Spleen (tissue), 11 donors: ENCODE results near the gene MEOX2. TPM values are rescaled to one million over a fixed set of nuclear protein-coding genes. Genes with fewer than 3 reads are reported as not detected.

Experiments
- DNase-seq: peaks from one replicate; pipeline ENCODE4 v3.0.0-alpha.2; 2020
- H3K27ac ChIP-seq, 8 donors: fragments of 200-600 bp; sonication (generic) in 7 of 8; 1 replicate in 4 of 8; 2 replicates in 4 of 8; pipeline versions ENCODE4 v1.5.0 to v1.8.0; 2016 to 2021; ENCODE audit warnings: inconsistent platforms in 4 of 8, mild to moderate bottlenecking in 4 of 8, moderate library complexity in 1 of 8
- H3K27me3 ChIP-seq, 7 donors: fragments of 200-600 bp; sonication (generic) in 6 of 7; replicated peaks in 1 of 7; 1 replicate in 4 of 7; 2 replicates in 3 of 7; pipeline versions ENCODE4 v1.5.0 to v1.8.0; 2016 to 2021; ENCODE audit warnings: inconsistent platforms in 3 of 7, mild to moderate bottlenecking in 1 of 7
- H3K36me3 ChIP-seq, 6 donors: fragments of 200-600 bp; sonication (generic) in 5 of 6; 1 replicate in 4 of 6; 2 replicates in 2 of 6; pipeline versions ENCODE4 v1.5.0 to v1.8.0; 2016 to 2021; ENCODE audit warnings: inconsistent platforms in 2 of 6
- H3K4me1 ChIP-seq, 6 donors: fragments of 200-600 bp; sonication (generic) in 5 of 6; 1 replicate in 3 of 6; 2 replicates in 3 of 6; pipeline versions ENCODE4 v1.5.0 to v1.8.0; 2016 to 2021; ENCODE audit warnings: inconsistent platforms in 3 of 6
- H3K4me3 ChIP-seq, 8 donors: fragments of 200-600 bp; sonication (generic) in 7 of 8; 1 replicate in 4 of 8; 2 replicates in 4 of 8; pipeline versions ENCODE4 v1.5.0 to v1.8.0; 2016 to 2021; ENCODE audit warnings: inconsistent platforms in 4 of 8, mild to moderate bottlenecking in 4 of 8, moderate library complexity in 2 of 8
- H3K9me3 ChIP-seq, 8 donors: fragments of 200-600 bp; sonication (generic) in 7 of 8; 1 replicate in 4 of 8; 2 replicates in 4 of 8; pipeline versions ENCODE4 v1.5.0 to v1.8.0; 2016 to 2021; ENCODE audit warnings: inconsistent platforms in 4 of 8
- CTCF ChIP-seq, 11 experiments: fragments of 200-600 bp in 7 of 11; fragments of 450-650 bp in 4 of 11; sonication (generic) in 4 of 11; IDR thresholded peaks in 8 of 11; conservative IDR thresholded peaks in 3 of 11; 1 replicate in 7 of 11; 2 replicates in 4 of 11; pipeline versions ENCODE4 v1.4.0 to v1.8.0; 2016 to 2021; ENCODE audit warnings: antibody characterized with exemption in 11 of 11, inconsistent platforms in 4 of 11, mild to moderate bottlenecking in 1 of 11
- POLR2A ChIP-seq, 3 donors: fragments of 450-650 bp; IDR thresholded peaks; one replicate each; pipeline ENCODE4 v1.5.1; 2017; ENCODE audit warnings: antibody characterized with exemption in 3 of 3, mild to moderate bottlenecking in 1 of 3
- POLR2AphosphoS5 ChIP-seq, 3 donors: sonication (generic); formaldehyde crosslinking; IDR thresholded peaks; one replicate each; pipeline ENCODE4 v1.5.1; 2017; ENCODE audit warnings: antibody characterized with exemption in 3 of 3
- WGBS, 5 donors: extraction: QIAGEN DNeasy Blood & Tissue Kit in 3 of 5; methylation state at CpG; one replicate each; pipeline versions ENCODE4 v1.1.5 to v1.1.7; 2013 to 2018; 5-methylcytosine and 5-hydroxymethylcytosine counted together
- intact Hi-C: fragments of 100-400 bp; cut with DNase I; formaldehyde crosslinking; loops from one replicate; pipeline ENCODE4 v1.15.0; 2023; ENCODE audit warnings: low total_unique reads
- polyA plus RNA-seq, 3 donors: library from polyadenylated mRNA; stranded (reverse); fragments of 200-250 nt; gene quantifications; one replicate each; pipeline ENCODE4 v1.2.1, GENCODE V29; 2013
- total RNA-seq, 7 donors: library from RNA; depleted of rRNA in 3 of 7; stranded (reverse); fragments of >200 nt in 3 of 7; fragmentation: NEBNext Ultra II Directional in 4 of 7; extraction: Animal tissue kit (Norgen Biotek cat#: 25700) in 4 of 7; gene quantifications; one replicate each; pipeline versions ENCODE4 v1.1.0 to v1.2.1, GENCODE V29; 2016 to 2021
- donor health status: healthy with polysubstance abuse.
- donor health status: DM: no; HTN: no; CAD: no; lungs with moderate emphysema.
- donor health status: DM: no; HTN: no; CAD: no.
- donor health status: Bipolar disorder and iron deficiency.
- donor health status: healthy.
- donor health status: DM: no; HTN: no; CAD: no.
- donor health status: DM: yes; HTN: yes; CAD: no.

The MEOX2 gene
- total and polyA plus RNA-seq, 10 donors, result 0.24 to 1.2 (median 0.64) TPM; not detected in 1

- no peak overlapping the region for H3K4me3 ChIP-seq
- TF ChIP-seq CTCF (IDR thresholded peaks at IDR 0.05 in 8 of 11, conservative IDR thresholded peaks at IDR 0.05 in 3 of 11), result no peak
- no peak for TF ChIP-seq POLR2AphosphoS5 (IDR thresholded peaks at IDR 0.05)
- no peak for TF ChIP-seq POLR2A (IDR thresholded peaks at IDR 0.05)
- WGBS, 5 donors, result 58 to 74% (median 65%) methylated on average over 3 of the region's 3 CpGs
- H3K27ac ChIP-seq, result no peak overlapping the region
- no peaks in the 10 kb centered on the region for H3K27me3 ChIP-seq
- H3K9me3 ChIP-seq, result no peaks in the 10 kb centered on the region
- intact Hi-C loops, result no loop called here
- H3K36me3 ChIP-seq, result no peaks in the 10 kb centered on the region
- H3K4me1 ChIP-seq, result no peaks in the 10 kb centered on the region
- no peak for DNase-seq
These were observed 115.1 kb downstream of the MEOX2 start for GRCh38 chr7:15571301-15571878.

GRCh38 chr7:15567652-15568051 lies 118.8 kb downstream of the MEOX2 start:
- Histone ChIP-seq H3K36me3 (no peaks in the 10 kb centered on the region), H3K4me3 (no peak overlapping the region), H3K27me3 (no peaks in the 10 kb centered on the region), H3K9me3 (peaks cover 0 to 6% (median 0%) of the 10 kb centered on the region in 8 donors), H3K27ac (no peak overlapping the region), H3K4me1 (no peaks in the 10 kb centered on the region)
- 46 to 73% (median 52%) methylated on average over 2 of the region's 2 CpGs for WGBS, 5 donors
- TF ChIP-seq POLR2AphosphoS5 (IDR thresholded peaks at IDR 0.05) (no peak), CTCF (IDR thresholded peaks at IDR 0.05 in 8 of 11, conservative IDR thresholded peaks at IDR 0.05 in 3 of 11) (no peak), POLR2A (IDR thresholded peaks at IDR 0.05) (no peak)
- intact Hi-C loops, result no loop called here
- no peak for DNase-seq

- TF ChIP-seq POLR2A (IDR thresholded peaks at IDR 0.05), result no peak
- TF ChIP-seq POLR2AphosphoS5 (IDR thresholded peaks at IDR 0.05), result no peak
- TF ChIP-seq CTCF (IDR thresholded peaks at IDR 0.05 in 8 of 11, conservative IDR thresholded peaks at IDR 0.05 in 3 of 11), result no peak
- Histone ChIP-seq H3K27ac (no peak overlapping the region), H3K4me3 (no peak overlapping the region), H3K9me3 (peaks cover 0 to 6% (median 0%) of the 10 kb centered on the region in 8 donors), H3K4me1 (no peaks in the 10 kb centered on the region), H3K27me3 (no peaks in the 10 kb centered on the region), H3K36me3 (no peaks in the 10 kb centered on the region)
- DNase-seq, result no peak
- intact Hi-C loops, result no loop called here
- 72 to 83% (median 79%) methylated on average over 3 of the region's 3 CpGs for WGBS, 5 donors
These were observed 119.4 kb downstream of the MEOX2 start for GRCh38 chr7:15567036-15567435.

- DNase-seq, result no peak
- TF ChIP-seq POLR2AphosphoS5 (IDR thresholded peaks at IDR 0.05), result no peak
- Histone ChIP-seq H3K4me3 (no peak overlapping the region), H3K9me3 (peaks cover 0 to 6% (median 0%) of the 10 kb centered on the region in 8 donors), H3K27ac (no peak overlapping the region), H3K36me3 (no peaks in the 10 kb centered on the region), H3K4me1 (no peaks in the 10 kb centered on the region), H3K27me3 (no peaks in the 10 kb centered on the region)
- intact Hi-C loops, result no loop called here
- 73 to 84% (median 80%) methylated on average over 5 of the region's 5 CpGs for WGBS, 5 donors
These were observed 120.0 kb downstream of the MEOX2 start for GRCh38 chr7:15566476-15566875.
